AG10803 (cell line): ENCODE measurements around the gene EMC10.
"Not testable (repeated sequence)": the region's sequence is repeated elsewhere in the genome, so short reads cannot be mapped to it uniquely, and the experiment has no call there.

Experiments
- DNase-seq: peaks from one replicate; pipeline ENCODE4 v3.0.0; 2010; ENCODE audit warnings: low read depth
- H3K4me3 ChIP-seq: 2 replicates; pipeline ENCODE4 v1.5.1; 2011; ENCODE audit warnings: mild to moderate bottlenecking, low read length, control low read depth
- CTCF ChIP-seq: conservative IDR thresholded peaks from 2 replicates; pipeline ENCODE4 v1.5.1; 2011; ENCODE audit warnings: mild to moderate bottlenecking, low read length, control low read depth, inconsistent platforms

The EMC10 gene

DNA sequence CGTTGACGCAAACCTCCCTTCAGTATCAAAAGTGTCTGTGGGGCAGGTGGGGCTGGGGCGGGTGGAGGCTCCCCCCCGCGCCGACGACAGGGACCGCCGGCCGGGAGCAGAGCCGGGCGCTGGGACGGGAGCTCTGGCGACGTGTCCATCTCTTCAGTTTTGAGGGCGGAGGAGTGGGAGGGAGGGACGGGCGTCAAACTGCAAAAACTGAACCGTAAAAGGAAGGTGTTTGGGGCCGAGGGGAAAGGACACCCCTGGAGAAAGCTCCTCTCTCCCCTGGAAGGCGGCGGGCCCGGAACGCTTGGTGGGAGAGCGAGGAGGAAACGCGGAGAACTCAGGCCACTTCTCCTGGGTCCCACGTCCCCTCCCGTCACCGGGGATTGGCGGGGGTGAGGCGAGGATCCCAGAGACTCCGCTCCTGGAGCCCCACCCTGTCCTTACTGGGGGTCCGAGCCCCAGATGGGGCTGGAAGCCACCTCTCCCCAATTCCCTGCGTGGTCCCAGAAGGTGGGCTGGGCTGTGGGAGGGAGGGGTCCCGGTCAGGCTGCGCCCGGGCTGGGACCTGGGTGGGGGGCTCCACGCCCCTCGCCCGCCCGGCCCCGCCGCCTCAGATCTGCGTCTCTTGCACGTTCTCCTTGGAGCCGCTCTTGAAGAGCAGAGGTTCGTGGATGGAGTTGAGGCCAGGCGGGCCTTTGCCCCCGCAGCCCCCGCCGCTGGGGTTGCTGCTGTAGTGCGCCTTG, 40.8 kb downstream of the EMC10 start:
- no peak for TF ChIP-seq CTCF
- no peak for DNase-seq
- H3K4me3 ChIP-seq: no peak overlapping the region

- no peak overlapping the region for H3K4me3 ChIP-seq
- no peak for DNase-seq
- TF ChIP-seq CTCF: no peak
Measured at GRCh38 chr19:50517704-50518075, 41.4 kb downstream of the EMC10 start.

- DNase-seq: no peak
- no peak for TF ChIP-seq CTCF
Measured at GRCh38 chr19:50518091-50519005, 42.0 kb downstream of the EMC10 start.

DNA sequence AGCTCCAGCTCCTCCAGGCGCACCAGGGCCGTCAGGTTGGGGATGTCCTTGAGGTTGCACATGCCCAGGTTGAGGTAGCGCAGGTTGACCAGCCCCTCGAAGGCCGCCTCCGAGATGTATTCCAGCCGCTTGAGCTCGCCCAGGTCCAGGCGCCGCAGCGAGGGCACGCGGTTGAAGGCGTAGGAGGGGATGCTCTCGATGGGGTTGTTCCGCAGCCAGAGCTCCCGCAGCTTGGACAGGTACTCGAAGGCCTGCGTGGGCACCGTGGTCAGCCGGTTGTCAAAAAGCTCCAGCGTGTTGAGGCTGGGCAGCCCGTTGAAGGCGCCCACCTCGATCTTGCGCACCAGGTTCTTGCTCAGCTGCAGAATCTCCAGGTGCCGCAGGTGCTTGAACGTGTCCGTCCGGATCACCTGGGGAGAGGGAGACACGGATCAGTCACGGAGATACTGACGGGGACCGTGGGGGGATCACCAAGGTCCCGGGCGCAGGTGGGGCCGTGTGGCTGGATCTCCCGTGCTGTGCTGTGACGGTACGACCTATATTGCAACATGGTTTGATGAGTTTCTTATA, 42.8 kb downstream of the EMC10 start:
- TF ChIP-seq CTCF: no peak
- DNase-seq: no peak

More at GRCh38 chr19:50518091-50519005, 42.0 kb downstream of the EMC10 start:
- no peak overlapping the region for H3K4me3 ChIP-seq

DNA sequence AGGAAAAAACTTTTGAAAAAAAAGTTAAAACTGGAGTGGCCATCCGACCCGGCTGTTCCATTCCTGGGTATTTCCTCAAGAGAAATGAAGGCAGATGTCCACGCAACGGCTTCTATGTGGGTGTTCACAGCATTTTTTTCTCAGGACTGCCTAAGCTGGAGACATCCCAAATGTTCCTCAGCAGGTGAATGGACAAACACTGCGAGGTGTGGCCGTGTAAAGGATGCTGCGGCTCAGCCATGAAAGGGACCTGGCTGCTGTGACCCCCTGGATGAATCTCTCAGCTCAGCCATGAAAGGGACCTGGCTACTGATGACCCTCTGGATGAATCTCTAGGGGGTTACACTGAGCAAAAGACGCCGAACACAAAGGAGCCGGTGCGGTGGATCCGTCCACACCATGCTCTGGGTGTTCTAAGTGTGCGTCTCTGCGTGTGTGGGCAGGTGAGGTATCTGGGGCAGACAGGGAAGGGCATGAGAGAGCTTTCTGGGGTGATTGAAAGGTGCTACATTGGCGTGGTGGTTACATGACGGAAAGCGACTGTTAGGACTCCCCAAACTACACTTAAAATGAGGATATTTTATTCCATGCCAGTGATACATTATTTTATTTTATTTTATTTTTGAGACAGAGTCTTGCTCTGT, 44.6 kb downstream of the EMC10 start:
- no peak for DNase-seq

More for the DNA sequence above, 42.8 kb downstream of the EMC10 start:
- no peak overlapping the region for H3K4me3 ChIP-seq

DNA sequence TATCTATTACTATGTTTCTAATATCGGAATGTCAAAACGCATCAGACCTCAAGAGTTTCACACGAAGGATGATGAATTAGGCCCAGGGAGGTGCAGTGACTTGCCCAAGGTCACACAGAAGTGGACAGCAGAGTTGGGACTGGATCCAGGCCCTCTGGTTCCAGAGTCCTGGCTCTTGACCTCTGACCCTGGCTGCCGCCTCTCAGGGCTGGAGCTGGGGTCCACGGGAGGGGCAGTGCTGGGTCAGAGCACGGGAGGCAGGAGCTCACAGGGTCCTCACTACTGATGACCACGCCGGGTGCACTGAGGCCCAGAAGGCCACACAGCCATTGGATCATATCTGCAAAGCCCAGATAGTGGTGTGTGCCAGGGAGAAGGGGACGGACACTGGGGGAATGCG, 46.6 kb downstream of the EMC10 start:
- no peak for TF ChIP-seq CTCF
- no peak overlapping the region for H3K4me3 ChIP-seq
- DNase-seq: no peak

More for the DNA sequence above, 44.6 kb downstream of the EMC10 start:
- no peak overlapping the region for H3K4me3 ChIP-seq
- TF ChIP-seq CTCF: no peak

DNA sequence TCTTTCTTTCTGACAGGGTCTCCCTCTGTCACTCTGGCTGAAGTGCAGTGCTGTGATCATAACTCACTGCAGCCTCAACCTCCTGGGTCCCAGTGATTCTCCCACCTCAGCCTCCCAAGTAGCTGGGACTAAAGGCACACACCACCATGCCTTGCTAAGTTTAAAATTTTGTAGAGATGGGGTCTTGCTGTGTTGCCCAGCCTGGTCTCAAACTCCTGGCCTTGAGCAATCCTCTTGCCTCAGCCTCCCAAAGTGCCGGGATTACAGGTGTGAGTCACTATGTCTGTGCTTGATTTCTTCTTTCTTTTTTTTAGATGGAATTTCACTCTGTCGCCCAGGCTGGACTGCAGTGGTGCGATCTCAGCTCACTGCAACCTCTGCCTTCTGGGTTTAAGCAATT, 51.7 kb downstream of the EMC10 start:
- DNase-seq, H3K4me3 ChIP-seq: not testable (repeated sequence)
